Measurements from ENCODE around the gene ZNF555. TPM values are rescaled to one million over a fixed set of nuclear protein-coding genes. Genes with fewer than 3 reads are reported as not detected.
A peak's percentile ranks its signal among the peaks of the same experiment; 100 is the strongest.

Gene ZNF555
- polyA plus RNA-seq, 1 experiment, result 7.1 TPM

GRCh38 chr19:2804156-2805004, 36.9 kb upstream of the ZNF555 start:
- no peak for DNase-seq (ENCODE audit: low read depth, low spot score)
- Histone ChIP-seq H3K9me3 (ENCODE audit: control insufficient read depth, insufficient read depth, low read length) (no peaks in the 10 kb centered on the region; the same call in 1 of the 2 replicates), H3K4me3 (ENCODE audit: low read depth, low read length) (no peak overlapping the region), H3K27ac (ENCODE audit: low read depth, low read length) (no peak overlapping the region), H3K27me3 (ENCODE audit: control insufficient read depth, insufficient read depth, low read length) (no peaks in the 10 kb centered on the region)
- no peak for TF ChIP-seq CTCF (IDR thresholded peaks at IDR 0.05; ENCODE audit: low read depth, low read length)
- ChIA-PET CTCF (no interaction called here), POLR2A (no interaction called here)

- H3K4me3 ChIP-seq (ENCODE audit: low read depth, low read length), result no peak overlapping the region
- CTCF ChIA-PET, result no interaction called here
- POLR2A ChIA-PET, result no interaction called here
- TF ChIP-seq CTCF (IDR thresholded peaks at IDR 0.05; ENCODE audit: low read depth, low read length), result no peak
- no peaks in the 10 kb centered on the region; the same call in 1 of the 2 replicates for H3K9me3 ChIP-seq (ENCODE audit: control insufficient read depth, insufficient read depth, low read length)
- no peaks in the 10 kb centered on the region for H3K27me3 ChIP-seq (ENCODE audit: control insufficient read depth, insufficient read depth, low read length)
- no peak for DNase-seq (ENCODE audit: low read depth, low spot score)
- H3K27ac ChIP-seq (ENCODE audit: low read depth, low read length), result no peak overlapping the region
These were observed 35.9 kb upstream of the ZNF555 start for GRCh38 chr19:2805261-2805900.

GRCh38 chr19:2805991-2806649, 35.2 kb upstream of the ZNF555 start:
- CTCF ChIA-PET, result no interaction called here
- POLR2A ChIA-PET, result no interaction called here

GRCh38 chr19:2806736-2807378, 34.4 kb upstream of the ZNF555 start:
- DNase-seq (ENCODE audit: low read depth, low spot score), result no peak
- ChIA-PET POLR2A (no interaction called here), CTCF (no interaction called here)
- H3K4me3 ChIP-seq (ENCODE audit: low read depth, low read length), result no peak overlapping the region
- no peak for TF ChIP-seq CTCF (IDR thresholded peaks at IDR 0.05; ENCODE audit: low read depth, low read length)
- H3K27me3 ChIP-seq (ENCODE audit: control insufficient read depth, insufficient read depth, low read length), result no peaks in the 10 kb centered on the region
- no peaks in the 10 kb centered on the region; the same call in 1 of the 2 replicates for H3K9me3 ChIP-seq (ENCODE audit: control insufficient read depth, insufficient read depth, low read length)
- H3K27ac ChIP-seq (ENCODE audit: low read depth, low read length), result no peak overlapping the region

More at GRCh38 chr19:2805991-2806649, 35.2 kb upstream of the ZNF555 start:
- Histone ChIP-seq H3K9me3 (ENCODE audit: control insufficient read depth, insufficient read depth, low read length) (no peaks in the 10 kb centered on the region; the same call in 1 of the 2 replicates), H3K27me3 (ENCODE audit: control insufficient read depth, insufficient read depth, low read length) (no peaks in the 10 kb centered on the region), H3K27ac (ENCODE audit: low read depth, low read length) (peak overlapping the region; percentile 21), H3K4me3 (ENCODE audit: low read depth, low read length) (no peak overlapping the region)
- DNase-seq (ENCODE audit: low read depth, low spot score), result no peak
- no peak for TF ChIP-seq CTCF (IDR thresholded peaks at IDR 0.05; ENCODE audit: low read depth, low read length)

Data from AG04450 (cell line).